HepG2 (cell line): ENCODE measurements around the gene IFNK. TPM values are rescaled to one million over a fixed set of nuclear protein-coding genes. Genes with fewer than 3 reads are reported as not detected.

Source experiments
- ATAC-seq: fragments of 200-7000 bp; cut with Tn5 transposase; 3 replicates; pipeline ENCODE4 v1.9.1; 2020; ENCODE audit warnings: mild to moderate bottlenecking, moderate library complexity
- BruUV-seq: library from RNA; stranded (reverse); fragments of 400-500 nt; replicated peaks from 2 replicates; lab custom pipeline; 2021; lab: Mats Ljungman, UMichigan
- CTCF ChIA-PET: fragments of 300-600 bp; formaldehyde crosslinking; extraction: SDS; loops from one replicate; lab custom pipeline; 2021; ENCODE audit warnings: low total read pairs, inconsistent platforms, low intra/inter-chr PET ratio; lab: Yijun Ruan, JAX
- POLR2A ChIA-PET: fragments of 350-600 bp; sonication (Branson Sonifier 250); formaldehyde crosslinking; loops from one replicate; lab custom pipeline; 2020; ENCODE audit warnings: antibody characterized with exemption, inconsistent platforms; lab: Yijun Ruan, JAX
- DNase-seq: peaks from one replicate; pipeline ENCODE4 v3.0.0-alpha.2; 2015; ENCODE audit warnings: low spot score
- FAIRE-seq: peaks from 3 replicates; lab custom pipeline; 2011; peaks lifted over from hg19 to GRCh38; lab: Jason Lieb, UNC
- H2AFZ ChIP-seq: one replicate; pipeline ENCODE4 v1.6.1; 2011; ENCODE audit warnings: low read length, inconsistent platforms
- H3K27ac ChIP-seq: fragments of 300-600 bp; 3 replicates; pipeline ENCODE4 v1.8.0; 2011; ENCODE audit warnings: mixed run types, mild to moderate bottlenecking, mixed read lengths, low read length, inconsistent platforms; ENCODE audit not compliant: insufficient read depth; ENCODE audit errors: extremely low read length
- H3K27me3 ChIP-seq, 2 experiments: fragments of 200-600 bp in 1 of 2; 2 replicates in 1 of 2; 3 replicates in 1 of 2; pipeline versions ENCODE4 v1.6.0 to v1.8.0; 2011; ENCODE audit warnings: low read length in 2 of 2, mild to moderate bottlenecking in 2 of 2, moderate library complexity in 2 of 2, inconsistent platforms in 1 of 2; ENCODE audit not compliant: insufficient read depth in 2 of 2, control insufficient read depth in 1 of 2
- H3K36me3 ChIP-seq, 2 experiments: fragments of 200-600 bp in 1 of 2; replicated peaks in 1 of 2; 2 replicates in 1 of 2; 3 replicates in 1 of 2; pipeline versions ENCODE4 v1.5.1 to v1.8.0; 2011; ENCODE audit warnings: low read length in 2 of 2, inconsistent platforms in 1 of 2; ENCODE audit not compliant: insufficient read depth in 2 of 2, control insufficient read depth in 1 of 2
- H3K4me1 ChIP-seq: 2 replicates; pipeline ENCODE4 v1.5.1; 2012; ENCODE audit warnings: low read length, inconsistent platforms; ENCODE audit not compliant: insufficient read depth
- H3K4me2 ChIP-seq: 2 replicates; pipeline ENCODE4 v1.6.0; 2011; ENCODE audit warnings: low read depth, low read length, inconsistent platforms
- H3K4me3 ChIP-seq, 3 experiments: fragments of 200-600 bp in 1 of 3; sonication (generic), shearing (Covaris generic) in 1 of 3; replicated peaks in 1 of 3; 2 replicates each; pipeline ENCODE4 v1.5.1; 2011 to 2016; ENCODE audit warnings: low read length in 3 of 3, inconsistent platforms in 2 of 3, low read depth in 2 of 3, mild to moderate bottlenecking in 2 of 3, control low read depth in 1 of 3, mixed read lengths in 1 of 3; ENCODE audit not compliant: insufficient read depth in 1 of 3
- H3K79me2 ChIP-seq: one replicate; pipeline ENCODE4 v1.6.1; 2011; ENCODE audit warnings: low read length, inconsistent platforms; ENCODE audit not compliant: insufficient read depth
- H3K9ac ChIP-seq: 2 replicates; pipeline ENCODE4 v1.6.0; 2011; ENCODE audit warnings: mild to moderate bottlenecking, low read depth, low read length, inconsistent platforms; ENCODE audit not compliant: insufficient read depth
- H3K9me3 ChIP-seq: 2 replicates; pipeline ENCODE4 v1.5.1; 2012; ENCODE audit warnings: mild to moderate bottlenecking, low read length
- H4K20me1 ChIP-seq: 2 replicates; pipeline ENCODE4 v1.6.0; 2011; ENCODE audit warnings: inconsistent platforms, mild to moderate bottlenecking, low read length, moderate library complexity; ENCODE audit not compliant: insufficient read depth
- BRD4 ChIP-seq: sonication (generic); formaldehyde crosslinking; IDR thresholded peaks from 2 replicates; pipeline ENCODE4 v1.4.0; 2020; ENCODE audit warnings: missing genetic modification reagents
- ELF1 ChIP-seq: sonication (generic); formaldehyde crosslinking; IDR thresholded peaks from 2 replicates; pipeline ENCODE4 v1.4.0; 2020; ENCODE audit warnings: missing genetic modification reagents
- ZBTB33 ChIP-seq: sonication (generic); formaldehyde crosslinking; IDR thresholded peaks from 2 replicates; pipeline ENCODE4 v1.4.0; 2020; ENCODE audit warnings: missing genetic modification reagents
- ZNF275 ChIP-seq: sonication (generic); formaldehyde crosslinking; IDR thresholded peaks from 2 replicates; pipeline ENCODE4 v1.8.0; 2022; ENCODE audit warnings: missing genetic modification reagents, mild to moderate bottlenecking, inconsistent platforms, borderline replicate concordance
- ZNF878 ChIP-seq: sonication (generic); formaldehyde crosslinking; IDR thresholded peaks from 2 replicates; pipeline ENCODE4 v1.8.1; 2023; ENCODE audit warnings: mild to moderate bottlenecking, missing genetic modification reagents, moderate library complexity
- WGBS: methylation state at CpG from one replicate; pipeline ENCODE4 v1.1.6; 2017; ENCODE audit warnings: low lambda C conversion rate; 5-methylcytosine and 5-hydroxymethylcytosine counted together
- in situ Hi-C: cut with HindIII; loops from 2 replicates; pipeline ENCODE4 v1.10.0; 2017; ENCODE audit warnings: low pct_unique_long_range_greater_than_20kb; ENCODE audit not compliant: extremely low pct_ligation_motif_present
- intact Hi-C: fragments of 100-400 bp; cut with micrococcal nuclease; formaldehyde crosslinking; loops from one replicate; pipeline ENCODE4 v1.10.0; 2022; ENCODE audit not compliant: unreplicated experiment
- polyA plus RNA-seq, 8 experiments: library from polyadenylated mRNA; depleted of rRNA in 3 of 8; stranded (reverse) in 7 of 8; unstranded in 1 of 8; fragments of >200 nt; fragmentation: Illumina TruSeq in 4 of 8; extraction: Trizol in 4 of 8; gene quantifications; 2 replicates each; pipeline versions ENCODE4 v1.2.1 to v1.2.3, GENCODE V29; 2011 to 2016; ENCODE audit warnings: low read depth in 4 of 8, missing spikeins in 1 of 8, mixed read lengths in 1 of 8; ENCODE audit not compliant: insufficient read depth in 1 of 8
- total RNA-seq, 5 experiments: library from RNA; depleted of rRNA; stranded (reverse); fragments of >200 nt; fragmentation: Illumina TruSeq; extraction: Trizol; gene quantifications; 2 replicates each; pipeline ENCODE4 v1.2.3, GENCODE V29; 2016; ENCODE audit warnings: low read depth in 1 of 5

Gene IFNK
- total and polyA plus RNA-seq, 2 of the 13 experiments (the other 11 are each of a cell fraction or from before 2014, with no cell fraction given): not detected

GRCh38 chr9:27487927-27488326, 36.2 kb upstream of the IFNK start:
- intact Hi-C loops: no loop called here
- no peaks in the 10 kb centered on the region for H3K4me1 ChIP-seq
- DNase-seq (no peak), FAIRE-seq (no peak), ATAC-seq (no peak)
- 0 out of 5 replicates have a peak, but pooled peaks cover 0 to 3% of the 10 kb centered on the region in 2 experiments for H3K27me3 ChIP-seq
- no peak overlapping the region for H3K4me2 ChIP-seq
- H3K4me3 ChIP-seq: no peak overlapping the region
- POLR2A ChIA-PET: no interaction called here
- no peak overlapping the region for H2AFZ ChIP-seq
- 75% methylated on average over 1 of the region's 1 CpG for WGBS
- no peak for TF ChIP-seq ZBTB33 (CRISPR knock-in tag)
- no peak for TF ChIP-seq ZNF878
- TF ChIP-seq BRD4 (CRISPR knock-in tag): no peak
- TF ChIP-seq ZNF275 (CRISPR knock-in tag): no peak
- TF ChIP-seq ELF1 (CRISPR knock-in tag): no peak
- H4K20me1 ChIP-seq: no peaks in the 10 kb centered on the region
- H3K9me3 ChIP-seq: no peaks in the 10 kb centered on the region
- BruUV-seq: no TSS peak
- H3K9ac ChIP-seq: no peak overlapping the region
- CTCF ChIA-PET: no interaction called here
- in situ Hi-C loops: no loop called here
- no peak overlapping the region for H3K27ac ChIP-seq
- no peaks in the 10 kb centered on the region for H3K36me3 ChIP-seq
- no peaks in the 10 kb centered on the region for H3K79me2 ChIP-seq
